ENCODE results near the gene IL1A. TPM values are rescaled to one million over a fixed set of nuclear protein-coding genes. Genes with fewer than 3 reads are reported as not detected.

IL1A gene, protein sequence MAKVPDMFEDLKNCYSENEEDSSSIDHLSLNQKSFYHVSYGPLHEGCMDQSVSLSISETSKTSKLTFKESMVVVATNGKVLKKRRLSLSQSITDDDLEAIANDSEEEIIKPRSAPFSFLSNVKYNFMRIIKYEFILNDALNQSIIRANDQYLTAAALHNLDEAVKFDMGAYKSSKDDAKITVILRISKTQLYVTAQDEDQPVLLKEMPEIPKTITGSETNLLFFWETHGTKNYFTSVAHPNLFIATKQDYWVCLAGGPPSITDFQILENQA
- 1.9 and 2.3 TPM in 2 replicates for total RNA-seq (2014; rRNA removed; shearing (Covaris generic))

DNA sequence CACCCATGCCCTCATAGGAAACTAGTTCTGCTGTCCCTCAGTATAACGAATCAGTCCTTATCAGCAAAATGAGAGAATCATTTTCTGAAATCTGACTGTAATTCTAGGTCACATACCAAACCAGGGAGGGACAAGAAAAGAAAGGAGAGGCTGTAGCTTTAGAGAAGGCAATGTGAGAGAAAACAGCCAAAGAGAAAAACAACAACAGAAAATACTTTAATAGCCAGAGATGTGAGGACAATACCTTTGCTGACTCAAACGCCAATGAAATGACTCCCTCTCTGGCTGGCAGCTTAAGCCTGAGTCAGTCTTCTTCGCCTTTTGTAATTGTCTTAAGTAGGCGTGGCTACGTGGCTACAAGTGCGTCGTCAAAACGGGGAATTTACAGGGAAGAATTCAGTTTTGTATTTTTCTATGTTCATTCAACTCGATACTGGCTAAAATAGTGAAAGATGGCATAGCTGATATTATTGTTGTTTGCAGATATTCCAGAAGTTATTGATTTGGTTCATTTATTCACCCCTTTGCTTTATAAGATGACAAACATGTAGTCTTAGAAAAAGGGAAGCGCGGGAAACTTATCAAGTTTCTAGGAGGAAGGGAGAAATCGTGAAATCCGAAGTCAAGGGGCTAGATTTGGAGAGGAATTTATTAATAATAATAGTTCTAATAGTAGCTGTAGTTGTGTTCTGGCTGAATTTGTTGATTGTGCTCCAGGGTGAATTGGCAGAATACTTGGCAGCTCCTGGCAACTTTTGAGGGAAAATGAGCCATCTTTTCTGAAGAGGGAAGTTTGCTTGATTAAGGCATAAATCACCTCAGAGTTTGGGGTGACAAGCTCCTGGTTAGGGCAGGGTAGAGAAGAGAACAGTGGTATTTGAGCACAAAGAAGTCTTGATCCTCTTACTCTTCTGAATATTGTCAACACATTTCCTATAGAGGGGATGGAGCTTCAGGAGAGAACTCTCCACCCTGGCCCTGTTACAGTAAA lies at the start of gene IL1A:
IL1A (minus strand) TSS at position 295 of the 991 bp plus-strand sequence. CDS start 723 bp downstream, outside the sequence.
- DNase-seq (ENCODE audit: low read depth) = peak; percentile 71

DNA sequence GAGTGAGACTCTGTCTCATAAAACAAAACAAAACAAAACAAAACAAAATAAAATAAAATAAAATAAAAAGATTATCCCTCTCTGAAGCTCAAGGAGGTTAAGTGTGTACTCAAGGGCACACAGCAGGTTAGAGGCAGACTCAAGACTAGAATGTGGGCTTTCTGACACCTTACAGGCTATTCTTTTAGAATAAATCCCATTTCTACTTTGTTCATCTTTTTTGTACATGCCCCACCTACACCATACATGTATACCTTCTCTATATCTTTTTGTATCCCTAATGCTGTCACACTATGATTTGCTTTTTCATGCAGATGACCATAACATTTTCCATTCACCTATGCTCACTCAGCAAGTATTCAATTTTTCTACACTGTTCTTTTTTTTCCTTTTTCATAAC lies 49.7 kb upstream of the IL1A start:
- DNase-seq (ENCODE audit: low read depth) = no peak

DNA sequence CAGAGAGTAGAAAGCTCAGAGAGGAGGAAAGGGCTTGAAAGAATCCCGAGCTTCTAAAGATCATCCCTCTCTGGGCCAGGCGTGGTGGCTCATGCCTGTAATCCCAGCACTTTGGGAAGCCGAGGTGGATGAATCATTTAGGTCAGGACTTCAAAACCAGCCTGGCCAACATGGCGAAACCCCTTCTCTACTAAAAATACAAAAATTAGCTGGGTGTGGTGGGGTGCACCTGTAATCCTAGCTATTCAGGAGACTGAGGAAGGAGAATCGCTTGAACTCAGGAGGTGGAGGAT lies 49.3 kb upstream of the IL1A start:
- DNase-seq (ENCODE audit: low read depth) = peak; percentile 52

DNA sequence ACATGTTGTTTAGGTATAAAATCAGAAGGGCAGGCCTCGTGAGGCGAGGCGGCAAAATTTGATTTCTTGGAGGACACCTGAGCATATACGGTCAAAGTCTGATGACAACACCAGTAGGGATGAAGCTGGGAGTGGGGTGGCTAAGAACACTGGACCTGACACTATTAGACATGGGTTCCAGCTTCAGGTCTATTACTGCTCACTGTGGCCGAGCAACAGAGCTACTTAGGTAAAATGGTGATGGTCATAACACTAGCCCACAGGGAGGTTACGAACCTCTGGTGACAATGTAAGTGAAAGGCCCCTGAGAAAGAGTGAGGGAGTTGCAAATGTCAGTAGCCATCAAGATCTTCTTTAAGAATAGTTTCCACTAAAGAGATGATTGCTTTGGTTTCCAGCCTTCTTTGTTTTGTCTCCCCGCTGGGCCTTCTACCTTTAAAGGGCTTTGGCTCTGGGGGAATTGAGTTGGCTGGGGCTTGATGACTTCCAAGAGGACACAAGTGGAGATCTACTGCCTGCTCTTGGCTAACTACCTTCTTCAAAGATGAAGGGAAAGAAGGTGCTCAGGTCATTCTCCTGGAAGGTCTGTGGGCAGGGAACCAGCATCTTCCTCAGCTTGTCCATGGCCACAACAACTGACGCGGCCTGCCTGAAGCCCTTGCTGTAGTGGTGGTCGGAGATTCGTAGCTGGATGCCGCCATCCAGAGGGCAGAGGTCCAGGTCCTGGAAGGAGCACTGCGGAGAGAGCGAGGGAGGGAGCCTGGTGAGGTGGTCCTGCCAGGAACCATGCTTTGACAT lies 48.7 kb upstream of the IL1A start:
- no peak for DNase-seq (ENCODE audit: low read depth)

DNA sequence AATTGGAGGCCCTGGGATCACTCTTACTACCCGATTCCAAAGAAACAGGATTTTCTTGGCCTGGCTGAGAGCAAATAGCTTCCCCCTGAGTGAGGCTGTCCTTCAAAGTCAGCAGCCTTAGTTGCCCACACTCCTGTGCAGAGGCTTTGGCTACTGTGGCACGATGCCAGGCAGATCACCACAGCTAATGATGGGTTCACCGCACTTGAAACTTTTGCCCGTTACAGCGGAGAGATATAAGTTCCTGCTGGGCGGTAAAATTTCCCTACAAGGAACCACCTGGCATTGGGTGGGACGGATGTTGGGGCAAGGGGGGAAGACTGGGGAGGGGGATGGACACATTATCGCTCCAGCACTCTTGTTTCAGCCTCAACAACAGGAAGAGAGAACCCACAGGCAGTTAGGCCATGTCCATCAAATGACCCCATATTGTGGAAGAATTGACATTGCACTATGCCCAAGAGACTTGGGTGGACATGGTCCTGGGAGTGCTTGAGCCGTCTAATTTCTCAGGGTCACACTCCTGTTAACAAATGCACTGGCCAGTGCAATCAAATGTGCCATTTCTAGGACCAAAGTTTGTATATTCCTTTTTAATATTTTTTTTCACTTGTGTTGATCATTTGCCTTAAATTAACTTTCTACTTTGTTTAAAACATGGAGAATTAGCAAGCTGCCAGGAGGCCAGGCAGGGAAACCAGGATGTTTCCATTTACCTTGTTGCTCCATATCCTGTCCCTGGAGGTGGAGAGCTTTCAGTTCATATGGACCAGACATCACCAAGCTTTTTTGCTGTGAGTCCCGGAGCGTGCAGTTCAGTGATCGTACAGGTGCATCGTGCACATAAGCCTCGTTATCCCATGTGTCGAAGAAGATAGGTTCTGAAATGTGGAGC lies 47.9 kb upstream of the IL1A start:
- DNase-seq (ENCODE audit: low read depth) = peak; percentile 73

DNA sequence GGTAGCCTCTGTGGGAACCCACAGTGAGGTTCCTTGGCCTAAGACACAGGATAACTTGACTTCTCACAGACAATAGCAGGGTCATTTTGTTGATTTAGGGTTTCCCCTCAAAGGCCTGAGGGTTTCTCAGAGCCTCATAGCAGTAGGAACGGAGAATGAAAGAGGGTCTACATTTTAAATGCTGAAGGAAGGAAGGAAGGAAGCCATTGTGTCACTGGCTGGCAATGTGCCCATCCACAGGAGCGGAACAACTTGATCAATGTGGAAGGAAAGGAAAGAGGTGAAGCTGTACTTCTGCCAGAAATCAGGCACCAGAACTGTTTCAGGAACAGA lies 47.2 kb upstream of the IL1A start:
- DNase-seq (ENCODE audit: low read depth) = peak; percentile 46

DNA sequence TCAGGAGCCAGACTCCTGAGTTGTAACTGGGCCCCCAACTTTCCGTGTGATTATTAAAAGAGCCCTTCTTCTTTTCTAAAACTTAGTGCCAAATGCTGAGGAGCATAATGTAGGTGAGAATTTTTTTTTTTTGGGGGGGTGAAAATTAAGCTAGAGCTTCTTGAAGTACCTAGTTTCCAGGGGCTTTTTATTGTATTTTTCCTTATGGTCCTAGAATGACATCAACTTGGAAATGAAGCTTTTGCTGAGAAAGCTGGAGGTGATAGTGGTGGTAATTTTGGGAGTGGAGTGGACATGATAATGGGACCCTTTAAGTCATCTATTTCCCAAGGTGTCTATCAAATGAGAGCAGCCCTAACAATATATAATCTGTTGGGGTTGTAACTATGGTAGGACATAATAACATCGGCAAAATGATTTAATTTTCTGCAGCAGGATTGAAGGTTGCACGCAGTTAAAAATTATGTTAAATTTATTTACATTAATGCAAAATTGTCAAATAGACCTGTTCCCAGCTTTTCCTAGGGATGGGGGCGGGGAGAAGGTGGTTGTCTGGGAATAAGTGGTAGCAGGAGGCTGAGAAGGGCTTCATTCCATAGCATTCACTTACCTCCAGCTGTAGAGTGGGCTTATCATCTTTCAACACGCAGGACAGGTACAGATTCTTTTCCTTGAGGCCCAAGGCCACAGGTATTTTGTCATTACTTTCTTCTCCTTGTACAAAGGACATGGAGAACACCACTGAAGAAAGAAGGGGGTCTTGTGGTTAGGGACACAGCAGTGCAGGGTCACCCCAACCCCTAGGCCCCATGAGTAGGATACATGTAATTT lies 46.6 kb upstream of the IL1A start:
- no peak for DNase-seq (ENCODE audit: low read depth)

DNA sequence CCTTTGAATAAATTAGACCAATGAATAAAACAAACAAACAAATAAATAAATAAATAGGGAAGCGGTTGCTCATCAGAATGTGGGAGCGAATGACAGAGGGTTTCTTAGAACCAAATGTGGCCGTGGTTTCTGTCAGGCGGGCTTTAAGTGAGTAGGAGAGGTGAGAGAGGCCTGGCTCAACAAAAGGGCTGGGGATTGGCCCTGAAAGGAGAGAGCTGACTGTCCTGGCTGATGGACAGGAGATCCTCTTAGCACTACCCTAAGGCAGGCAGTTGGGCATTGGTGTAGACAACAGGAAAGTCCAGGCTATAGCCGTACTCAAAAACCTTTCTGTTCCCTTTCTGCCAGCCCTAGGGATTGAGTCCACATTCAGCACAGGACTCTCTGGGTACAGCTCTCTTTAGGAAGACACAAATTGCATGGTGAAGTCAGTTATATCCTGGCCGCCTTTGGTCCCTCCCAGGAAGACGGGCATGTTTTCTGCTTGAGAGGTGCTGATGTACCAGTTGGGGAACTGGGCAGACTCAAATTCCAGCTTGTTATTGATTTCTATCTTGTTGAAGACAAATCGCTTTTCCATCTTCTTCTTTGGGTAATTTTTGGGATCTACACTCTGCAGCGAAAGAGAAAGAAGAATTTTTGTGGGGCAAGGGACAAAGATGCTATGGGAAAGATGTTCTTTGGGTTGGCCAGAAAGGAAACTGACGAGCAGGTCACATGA lies 45.8 kb upstream of the IL1A start:
- DNase-seq (ENCODE audit: low read depth) = no peak

DNA sequence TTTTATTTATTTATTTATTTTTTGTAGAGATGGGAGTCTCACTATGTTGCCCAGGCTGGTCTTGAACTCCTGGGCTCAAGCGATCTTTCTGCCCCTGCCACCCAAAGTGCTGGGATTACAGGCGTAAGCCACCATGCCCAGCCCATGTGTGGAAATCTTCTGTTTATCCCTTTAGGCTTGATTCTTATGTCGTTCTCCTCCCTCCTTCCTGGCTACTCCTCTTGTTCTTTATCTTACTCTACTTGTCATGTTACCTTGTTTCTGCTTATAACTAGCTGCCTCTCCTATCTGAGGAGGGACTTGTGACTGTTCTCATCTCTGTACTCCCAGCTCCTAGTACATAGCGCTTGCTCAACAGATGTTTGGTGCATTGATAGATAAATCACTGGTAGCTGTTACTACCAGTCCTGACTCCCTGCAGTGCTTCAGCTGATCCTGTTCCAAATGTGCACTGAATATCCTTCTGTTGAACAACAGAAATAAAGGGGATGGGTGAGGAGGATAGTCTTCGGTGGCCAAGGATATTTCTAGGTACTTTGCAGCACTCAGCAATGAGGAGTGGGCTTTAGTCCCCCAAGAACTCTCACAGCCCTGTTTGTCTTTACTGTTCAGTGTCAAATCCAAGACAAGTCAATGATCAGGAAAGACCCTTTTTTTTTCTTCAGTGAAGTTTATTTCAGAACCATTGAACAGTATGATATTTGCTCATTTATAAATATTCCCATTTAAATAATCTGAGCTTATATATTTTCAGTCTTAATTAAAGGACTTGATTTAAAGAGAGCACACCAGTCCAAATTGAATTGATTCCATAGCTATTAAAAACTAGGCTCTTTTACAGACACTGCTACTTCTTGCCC lies 45.0 kb upstream of the IL1A start:
- no peak for DNase-seq (ENCODE audit: low read depth)

DNA sequence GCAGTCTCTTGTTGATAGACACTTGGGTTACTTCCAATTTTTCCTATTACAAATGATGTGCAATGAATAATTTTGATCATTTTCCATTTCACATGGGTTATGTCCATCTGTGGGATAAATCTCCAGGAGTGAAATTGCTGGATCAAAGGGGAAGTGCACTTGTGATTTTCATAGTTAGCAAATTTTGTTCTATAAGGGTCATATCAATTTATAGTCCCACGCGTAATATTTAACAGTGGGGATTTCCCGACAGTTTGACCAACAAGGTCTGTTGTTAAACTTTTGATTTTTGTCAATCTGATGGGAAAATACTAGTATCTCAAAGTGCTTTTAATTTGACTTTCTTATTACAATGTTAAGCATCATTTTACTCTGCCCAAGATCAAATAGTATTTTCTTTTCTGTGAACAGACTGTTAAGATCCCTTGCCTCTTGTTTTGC lies 44.0 kb upstream of the IL1A start:
- DNase-seq (ENCODE audit: low read depth) = no peak

DNA sequence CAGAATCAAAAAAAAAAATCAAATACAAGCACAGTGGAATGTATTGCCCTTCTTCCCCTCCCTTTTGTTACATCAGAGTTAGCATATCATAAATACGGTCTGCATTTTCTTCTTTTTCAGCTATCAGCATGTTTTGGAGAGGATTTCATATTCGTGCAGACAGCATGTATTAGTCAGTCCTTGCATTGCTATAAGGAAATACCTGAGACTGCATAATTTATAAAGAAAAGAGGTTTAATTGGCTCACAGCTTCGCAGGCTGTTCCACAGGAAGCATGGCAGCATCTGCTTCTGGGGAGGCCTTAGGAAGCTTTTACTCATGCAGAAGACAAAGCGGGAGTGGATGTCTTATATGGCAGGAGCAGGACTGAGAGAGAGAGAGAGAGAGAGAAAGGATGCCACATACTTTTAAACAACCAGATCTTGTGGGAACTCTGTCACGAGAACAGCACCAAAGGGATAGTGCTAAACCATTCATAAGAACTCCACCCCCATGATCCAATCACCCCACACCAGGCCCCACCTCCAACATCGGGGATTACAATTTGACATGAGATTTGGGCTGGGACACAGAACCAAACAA lies 43.4 kb upstream of the IL1A start:
- DNase-seq (ENCODE audit: low read depth) = peak; percentile 70

DNA sequence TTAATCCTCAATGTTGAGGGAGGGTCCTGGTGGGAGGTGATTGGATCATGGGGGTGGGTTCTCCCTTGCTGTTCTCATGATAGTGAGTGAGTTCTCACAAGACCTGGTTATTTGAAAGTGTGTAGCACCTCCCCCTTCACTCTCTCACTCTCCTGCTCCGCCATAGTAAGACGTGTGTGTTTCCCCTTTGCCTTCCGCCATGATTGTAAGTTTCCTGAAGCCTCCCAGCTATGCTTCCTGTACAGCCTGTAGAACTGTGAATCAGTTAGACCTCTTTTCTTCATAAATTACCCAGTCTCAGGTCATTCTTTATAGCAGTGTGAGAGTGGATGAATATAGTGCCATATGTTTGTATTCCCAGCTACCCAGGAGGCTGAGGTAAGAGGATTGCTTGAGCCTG lies 42.7 kb upstream of the IL1A start:
- no peak for DNase-seq (ENCODE audit: low read depth)

DNA sequence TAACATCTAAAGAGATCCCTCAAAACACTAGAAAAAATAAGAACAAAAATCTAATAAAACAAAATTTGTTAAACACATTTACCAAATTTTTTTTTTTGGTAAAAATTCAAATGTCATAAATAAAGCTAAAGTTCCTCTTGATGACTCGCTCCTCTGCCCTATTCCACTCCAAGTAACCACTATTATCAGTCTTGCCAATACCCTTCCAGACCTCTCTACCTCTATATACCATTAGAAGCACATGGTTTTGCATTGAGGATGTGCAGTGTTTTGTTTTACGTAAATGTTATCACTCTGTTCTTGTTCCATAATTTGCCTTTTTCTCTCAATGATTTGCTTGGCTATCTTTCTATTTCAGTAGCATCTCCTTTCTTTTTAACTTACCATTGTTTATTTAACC lies 41.4 kb upstream of the IL1A start:
- DNase-seq (ENCODE audit: low read depth) = no peak

DNA sequence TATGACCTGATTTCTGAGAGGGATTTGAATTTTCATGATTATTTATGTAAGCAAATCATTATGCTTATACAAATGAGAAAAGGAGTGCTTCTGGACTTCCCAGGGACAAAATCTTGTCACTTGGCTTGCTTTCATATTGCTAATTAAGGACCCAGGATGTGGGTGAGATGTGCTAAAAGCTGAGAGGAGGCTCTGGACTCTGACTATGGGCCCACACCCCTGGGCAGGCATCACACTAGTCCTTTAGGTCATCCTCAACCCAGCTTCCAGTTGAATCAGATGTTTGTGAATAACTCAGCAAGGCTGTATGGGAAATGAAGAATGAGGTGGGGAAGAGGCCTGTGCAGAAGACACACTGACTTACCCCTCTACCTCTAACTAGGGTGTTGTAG lies 40.4 kb upstream of the IL1A start:
- no peak for DNase-seq (ENCODE audit: low read depth)

DNA sequence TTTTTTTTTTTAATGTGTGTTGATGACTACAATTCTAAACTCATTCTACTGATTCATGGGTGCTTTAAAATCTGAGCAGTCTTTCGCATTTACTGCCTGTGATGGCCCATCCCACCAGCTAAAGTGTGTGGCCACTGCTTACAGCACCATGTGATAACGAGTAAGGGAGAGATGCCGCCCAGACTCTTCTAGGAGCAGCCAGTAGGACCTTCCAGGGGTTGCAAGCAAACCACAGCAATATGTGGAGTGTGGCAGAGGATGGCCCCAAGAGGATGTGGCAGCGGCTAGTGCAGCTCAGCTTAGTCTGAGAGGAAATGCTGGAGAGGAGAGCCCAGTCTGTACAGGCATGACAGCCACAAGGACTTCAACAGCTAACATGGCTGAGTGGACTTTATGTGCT lies 37.4 kb upstream of the IL1A start:
- no peak for DNase-seq (ENCODE audit: low read depth)

DNA sequence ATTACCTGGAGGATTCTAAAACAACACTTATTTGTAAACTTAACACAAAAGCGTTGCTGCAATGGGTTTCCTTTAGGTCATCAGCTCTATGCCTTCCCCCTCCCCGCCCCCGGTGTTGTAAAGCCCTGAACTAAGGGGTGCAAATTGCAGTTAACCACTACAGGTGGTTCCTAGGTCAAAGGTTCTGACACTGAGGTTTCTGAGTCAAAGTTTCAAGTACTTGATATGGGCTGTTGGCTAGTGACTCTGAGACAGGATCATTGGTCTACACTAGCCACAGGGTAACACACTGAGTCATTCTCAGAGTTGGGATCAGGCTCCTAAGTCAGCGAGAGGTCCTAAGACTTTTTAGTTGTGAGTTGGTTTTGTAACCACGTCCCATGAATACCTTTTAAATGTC lies 36.8 kb upstream of the IL1A start:
- no peak for DNase-seq (ENCODE audit: low read depth)

DNA sequence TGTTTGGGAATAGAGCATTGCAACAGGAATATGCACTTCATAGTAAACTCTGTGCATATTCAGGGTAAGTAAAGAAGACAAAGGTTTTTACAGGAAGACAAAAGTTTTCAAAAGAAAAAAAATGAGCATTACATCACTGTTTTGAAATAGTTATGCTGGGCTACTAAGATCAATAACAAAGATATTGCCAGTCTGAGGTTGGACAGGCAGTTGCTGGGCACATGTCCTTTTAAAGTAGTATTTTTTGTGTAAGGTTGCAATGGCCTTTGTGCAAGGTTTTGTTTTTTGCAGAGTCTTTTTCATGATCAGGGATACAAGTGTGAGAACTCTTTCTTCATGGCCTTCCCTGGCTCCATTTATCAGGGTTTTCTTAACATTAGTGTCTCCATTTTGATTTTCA lies 36.0 kb upstream of the IL1A start:
- DNase-seq (ENCODE audit: low read depth) = no peak

DNA sequence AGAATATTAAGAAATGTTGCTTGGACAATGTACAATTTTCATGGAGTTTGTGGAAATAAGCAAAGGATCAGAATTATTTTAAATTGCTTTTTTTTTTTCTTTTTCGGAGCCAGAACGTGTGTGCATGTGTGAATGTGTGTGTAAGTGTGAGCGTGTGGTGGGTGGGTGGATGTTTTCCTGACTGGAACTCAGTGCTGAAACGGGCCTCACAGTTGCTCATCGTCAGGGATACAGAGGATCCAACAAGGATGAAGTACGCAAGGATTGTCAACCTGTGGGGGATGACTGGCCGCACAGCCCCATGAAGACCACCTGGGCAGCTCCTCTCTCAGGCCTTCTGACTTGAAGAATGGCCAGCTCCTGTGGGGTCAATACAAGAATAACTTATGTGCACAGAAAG lies 34.8 kb upstream of the IL1A start:
- DNase-seq (ENCODE audit: low read depth) = no peak
